H1 (cell line): ENCODE results near the gene CELF2. TPM values are rescaled to one million over a fixed set of nuclear protein-coding genes. Genes with fewer than 3 reads are reported as not detected.

Experiments used
- CTCF ChIA-PET: fragments of 300-600 bp; sonication (Branson Sonifier 250); formaldehyde crosslinking; loops from one replicate; lab custom pipeline; 2021; ENCODE audit not compliant: partially characterized antibody; lab: Charles Lee
- POLR2A ChIA-PET: fragments of 300-600 bp; sonication (Branson Sonifier 250); formaldehyde crosslinking; loops from one replicate; lab custom pipeline; 2021; ENCODE audit warnings: inconsistent platforms; ENCODE audit not compliant: partially characterized antibody; lab: Charles Lee
- DNase-seq, 2 experiments: peaks; one replicate each; pipeline versions ENCODE4 v3.0.0 to v3.0.0-alpha.2; 2010 to 2022; ENCODE audit warnings: low spot score in 2 of 2, low read depth in 1 of 2, mixed read lengths in 1 of 2
- FAIRE-seq: peaks from 2 replicates; lab custom pipeline; 2011; peaks lifted over from hg19 to GRCh38; lab: Jason Lieb, UNC
- H2AFZ ChIP-seq: 2 replicates; pipeline ENCODE4 v1.8.1; 2012; ENCODE audit warnings: low read length, inconsistent platforms
- H2AK5ac ChIP-seq: 2 replicates; pipeline ENCODE4 v1.6.1; 2013; ENCODE audit warnings: low read depth, low read length
- H2BK120ac ChIP-seq: replicated peaks from 2 replicates; pipeline ENCODE3; 2013; ENCODE audit warnings: low read depth, low read length, inconsistent platforms
- H2BK12ac ChIP-seq: 2 replicates; pipeline ENCODE4 v1.6.1; 2013; ENCODE audit warnings: low read depth, low read length
- H2BK15ac ChIP-seq: 2 replicates; pipeline ENCODE4 v1.6.1; 2013; ENCODE audit warnings: low read length
- H2BK20ac ChIP-seq: 2 replicates; pipeline ENCODE4 v1.6.1; 2013; ENCODE audit warnings: low read length
- H2BK5ac ChIP-seq: 2 replicates; pipeline ENCODE4 v1.6.1; 2013; ENCODE audit warnings: low read depth, low read length
- H3K14ac ChIP-seq: 2 replicates; pipeline ENCODE4 v1.6.1; 2013; ENCODE audit warnings: inconsistent platforms; ENCODE audit not compliant: insufficient read length
- H3K18ac ChIP-seq: 2 replicates; pipeline ENCODE4 v1.6.1; 2013; ENCODE audit warnings: low read length; ENCODE audit errors: extremely low read depth
- H3K23ac ChIP-seq: 2 replicates; pipeline ENCODE4 v1.6.1; 2013; ENCODE audit warnings: inconsistent platforms; ENCODE audit not compliant: insufficient read length
- H3K23me2 ChIP-seq: 2 replicates; pipeline ENCODE4 v1.6.1; 2013; ENCODE audit warnings: low read depth, low read length
- H3K27ac ChIP-seq: 2 replicates; pipeline ENCODE4 v1.6.1; 2011; ENCODE audit warnings: low read depth, low read length, inconsistent platforms
- H3K27me3 ChIP-seq, 4 experiments: replicated peaks in 1 of 4; 1 replicate in 1 of 4; 2 replicates in 3 of 4; pipeline versions ENCODE4 v1.6.1 to v1.8.1; 2011 to 2013; ENCODE audit warnings: low read length in 3 of 4, mild to moderate bottlenecking in 3 of 4, inconsistent platforms in 2 of 4, mixed read lengths in 2 of 4, moderate library complexity in 1 of 4; ENCODE audit not compliant: control insufficient read depth in 3 of 4, insufficient read depth in 3 of 4; ENCODE audit errors: extremely low read depth in 1 of 4
- H3K36me3 ChIP-seq, 4 experiments: 2 replicates each; pipeline versions ENCODE4 v1.6.1 to v1.8.1; 2011 to 2013; ENCODE audit warnings: mild to moderate bottlenecking in 4 of 4, low read length in 3 of 4, moderate library complexity in 2 of 4, control low read depth in 1 of 4, inconsistent platforms in 1 of 4; ENCODE audit not compliant: insufficient read depth in 4 of 4, control insufficient read depth in 2 of 4
- H3K4ac ChIP-seq: replicated peaks from 2 replicates; pipeline ENCODE3; 2013; ENCODE audit warnings: low read length, low read depth, mixed read lengths, inconsistent platforms; ENCODE audit not compliant: insufficient read length
- H3K4me1 ChIP-seq, 4 experiments: replicated peaks in 1 of 4; 1 replicate in 1 of 4; 2 replicates in 3 of 4; pipeline versions ENCODE4 v1.6.1 to v1.8.1; 2011 to 2013; ENCODE audit warnings: low read length in 3 of 4, inconsistent platforms in 2 of 4, mixed read lengths in 1 of 4; ENCODE audit not compliant: insufficient read depth in 4 of 4, control insufficient read depth in 3 of 4
- H3K4me2 ChIP-seq, 2 experiments: 2 replicates each; pipeline versions ENCODE4 v1.6.1 to v1.8.1; 2011 to 2013; ENCODE audit warnings: low read depth in 2 of 2, low read length in 2 of 2, control low read depth in 1 of 2, inconsistent platforms in 1 of 2, mild to moderate bottlenecking in 1 of 2; ENCODE audit not compliant: insufficient read depth in 1 of 2
- H3K4me3 ChIP-seq, 4 experiments: fragments of 200-600, 300-600 bp in 1 of 4; sonication (generic), shearing (Covaris generic), sonication (Bioruptor Twin) in 1 of 4; 2 replicates each; pipeline versions ENCODE4 v1.5.1 to v1.8.1; 2011 to 2016; ENCODE audit warnings: low read length in 4 of 4, low read depth in 3 of 4, control low read depth in 2 of 4, inconsistent platforms in 2 of 4, mild to moderate bottlenecking in 2 of 4, mixed read lengths in 1 of 4, moderate library complexity in 1 of 4; ENCODE audit not compliant: insufficient read depth in 2 of 4; ENCODE audit errors: extremely low read depth in 1 of 4
- H3K56ac ChIP-seq: replicated peaks from 2 replicates; pipeline ENCODE3; 2013; ENCODE audit warnings: low read depth, mild to moderate bottlenecking, mixed read lengths, low read length, inconsistent platforms; ENCODE audit not compliant: insufficient read length
- H3K79me1 ChIP-seq: 2 replicates; pipeline ENCODE4 v1.6.1; 2013; ENCODE audit warnings: low read depth, low read length, control low read depth
- H3K79me2 ChIP-seq, 2 experiments: 2 replicates each; pipeline versions ENCODE4 v1.6.1 to v1.8.1; 2012 to 2013; ENCODE audit warnings: low read length in 2 of 2, mild to moderate bottlenecking in 2 of 2, inconsistent platforms in 1 of 2; ENCODE audit not compliant: insufficient read depth in 2 of 2, control insufficient read depth in 1 of 2
- H3K9ac ChIP-seq, 4 experiments: replicated peaks in 1 of 4; 1 replicate in 1 of 4; 2 replicates in 3 of 4; pipeline versions ENCODE4 v1.6.1 to v1.8.1; 2011 to 2013; ENCODE audit warnings: low read depth in 3 of 4, low read length in 3 of 4, control low read depth in 2 of 4, mild to moderate bottlenecking in 2 of 4, moderate library complexity in 2 of 4, inconsistent platforms in 1 of 4; ENCODE audit errors: extremely low read depth in 1 of 4
- H3K9me3 ChIP-seq, 2 experiments: 2 replicates each; pipeline versions ENCODE4 v1.6.1 to v1.8.1; 2012 to 2013; ENCODE audit warnings: mild to moderate bottlenecking in 2 of 2, moderate library complexity in 2 of 2, control low read depth in 1 of 2, inconsistent platforms in 1 of 2, low read depth in 1 of 2, low read length in 1 of 2, mixed read lengths in 1 of 2; ENCODE audit not compliant: insufficient read depth in 2 of 2
- H4K20me1 ChIP-seq, 2 experiments: replicated peaks in 1 of 2; 2 replicates each; pipeline versions ENCODE3 to v1.8.1; 2011 to 2013; ENCODE audit warnings: inconsistent platforms in 2 of 2, low read length in 2 of 2, mild to moderate bottlenecking in 1 of 2; ENCODE audit not compliant: insufficient read depth in 2 of 2, control insufficient read depth in 1 of 2
- H4K5ac ChIP-seq: 2 replicates; pipeline ENCODE4 v1.6.1; 2013; ENCODE audit warnings: low read length, low read depth, mixed read lengths, inconsistent platforms; ENCODE audit not compliant: insufficient read length
- H4K8ac ChIP-seq: 2 replicates; pipeline ENCODE4 v1.8.0; 2013; ENCODE audit warnings: mild to moderate bottlenecking, moderate library complexity, low read length, inconsistent platforms; ENCODE audit not compliant: insufficient read depth; ENCODE audit errors: extremely low read depth
- H4K91ac ChIP-seq: replicated peaks from 2 replicates; pipeline ENCODE3; 2013; ENCODE audit warnings: low read length, mixed read lengths, inconsistent platforms; ENCODE audit not compliant: insufficient read length
- BACH1 ChIP-seq: IDR thresholded peaks from 2 replicates; pipeline ENCODE4 v1.6.1; 2012; ENCODE audit warnings: low read length, improper control_type of control experiment
- CBX8 ChIP-seq: fragments of 300-800, 300-1000 bp; sonication (generic); IDR thresholded peaks from 2 replicates; pipeline ENCODE4 v1.7.1; 2016; ENCODE audit warnings: low read depth, low read length, borderline replicate concordance
- EP300 ChIP-seq, 2 experiments: IDR thresholded peaks; 1 replicate in 1 of 2; 2 replicates in 1 of 2; pipeline ENCODE4 v1.6.1; 2011 to 2012; ENCODE audit warnings: low read depth in 2 of 2, low read length in 2 of 2, mild to moderate bottlenecking in 2 of 2, borderline replicate concordance in 1 of 2, inconsistent platforms in 1 of 2, moderate library complexity in 1 of 2
- EZH2 ChIP-seq: fragments of 200-600 bp; sonication (generic); IDR thresholded peaks from 2 replicates; pipeline ENCODE4 v1.7.1; 2012; ENCODE audit warnings: low read depth, mild to moderate bottlenecking, moderate library complexity, low read length, inconsistent platforms; ENCODE audit not compliant: severe bottlenecking
- MAFK ChIP-seq: IDR thresholded peaks from 2 replicates; pipeline ENCODE4 v1.6.1; 2012; ENCODE audit warnings: low read depth, mild to moderate bottlenecking, improper control_type of control experiment, low read length
- POU5F1 ChIP-seq: IDR thresholded peaks from 2 replicates; pipeline ENCODE4 v1.6.1; 2011; ENCODE audit warnings: low read depth, mild to moderate bottlenecking, low read length, moderate library complexity
- RXRA ChIP-seq: IDR thresholded peaks from 2 replicates; pipeline ENCODE4 v1.6.1; 2011; ENCODE audit warnings: low read depth, mild to moderate bottlenecking, low read length, moderate library complexity; ENCODE audit not compliant: insufficient read depth
- TAF1 ChIP-seq: IDR thresholded peaks from 2 replicates; pipeline ENCODE4 v1.6.1; 2011; ENCODE audit warnings: mild to moderate bottlenecking, low read depth, low read length
- TAF7 ChIP-seq: optimal IDR thresholded peaks from 2 replicates; pipeline ENCODE3; 2011; ENCODE audit warnings: low read depth, mild to moderate bottlenecking, inconsistent platforms, low read length, moderate library complexity, borderline replicate concordance
- WGBS, 2 experiments: shearing (Covaris generic) in 1 of 2; methylation state at CpG; one replicate each; pipeline versions ENCODE4 v1.1.6 to v1.1.7; 2013 to 2015; ENCODE audit warnings: low lambda C conversion rate in 2 of 2, mixed read lengths in 2 of 2, inconsistent platforms in 1 of 2, low coverage in 1 of 2, missing lambda C conversion rate in 1 of 2; ENCODE audit not compliant: insufficient replicate concordance in 2 of 2, insufficient coverage in 1 of 2, insufficient read length in 1 of 2; ENCODE audit errors: extremely low coverage in 1 of 2, missing lambda C conversion rate in 1 of 2; 5-methylcytosine and 5-hydroxymethylcytosine counted together
- polyA plus RNA-seq, 7 experiments: library from polyadenylated mRNA; depleted of rRNA in 3 of 7; stranded (reverse) in 5 of 7; unstranded in 2 of 7; fragments of >200 nt in 5 of 7; fragments of 200-250 nt in 2 of 7; gene quantifications; 1 replicate in 5 of 7; 2 replicates in 1 of 7; 4 replicates in 1 of 7; pipeline versions ENCODE4 v1.2.1 to v1.2.3, GENCODE V29; 2011 to 2013; ENCODE audit warnings: missing spikeins in 2 of 7, mixed read lengths in 2 of 7
- total RNA-seq: library from RNA; stranded (reverse); fragmentation: NEBNext Ultra II Directional; extraction: Animal tissue kit (Norgen Biotek cat#: 25700); gene quantifications from 2 replicates; pipeline ENCODE4 v1.2.1, GENCODE V29; 2021
- TF ChIP-seq, protein P1 (sequence below), 3 experiments: IDR thresholded peaks; 1 replicate in 2 of 3; 2 replicates in 1 of 3; pipeline versions ENCODE4 v1.5.1 to v1.6.1; 2011; ENCODE audit warnings: low read length in 3 of 3, mild to moderate bottlenecking in 3 of 3, inconsistent platforms in 2 of 3, low read depth in 1 of 3, moderate library complexity in 1 of 3; ENCODE audit not compliant: insufficient read depth in 1 of 3; ENCODE audit errors: control extremely low read depth in 1 of 3

CELF2 gene
- total and polyA plus RNA-seq, 2 of the 8 experiments (the other 6 are each of a cell fraction or from before 2014, with no cell fraction given), result 18.3 to 22.7 TPM

DNA sequence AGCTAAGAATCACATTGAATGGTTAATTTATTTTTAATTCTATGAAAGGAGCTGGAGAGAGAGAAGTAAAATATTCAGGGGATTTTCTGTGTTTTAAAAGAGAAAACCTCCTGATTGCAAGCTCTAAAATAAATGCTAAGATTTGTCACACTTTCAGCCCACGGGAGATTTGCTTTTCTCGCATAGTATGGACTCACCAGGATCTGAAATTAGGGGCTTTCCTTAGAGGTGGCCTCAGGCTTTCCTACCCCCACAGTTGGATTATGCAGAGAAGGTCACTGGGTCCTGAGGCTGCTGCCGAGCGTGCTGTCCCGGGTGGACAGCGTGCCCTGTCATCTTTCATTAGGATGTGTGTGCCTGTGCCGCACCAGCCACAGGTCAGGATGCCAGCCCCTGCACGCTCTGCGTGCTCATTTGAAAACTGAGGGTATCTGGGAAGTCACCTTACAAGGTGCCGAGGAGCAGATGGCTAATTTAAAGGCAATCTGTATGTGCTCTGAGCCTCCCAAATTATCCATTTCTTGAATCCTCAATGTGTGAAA, 258.8 kb downstream of the CELF2 start:
- Histone ChIP-seq H3K79me1 (no peaks in the 10 kb centered on the region), H3K4me1 (peaks cover 0 to 3% (median 1%) of the 10 kb centered on the region in 4 experiments; a peak in 3 of 7 replicates), H3K4ac (no peak overlapping the region), H3K36me3 (no peaks in the 10 kb centered on the region), H3K27me3 (no peaks in the 10 kb centered on the region), H3K23me2 (no peaks in the 10 kb centered on the region; the same call in 1 of the 2 replicates), H3K56ac (no peak overlapping the region), H3K14ac (no peak overlapping the region), H2AK5ac (no peak overlapping the region), H2BK12ac (no peak overlapping the region), H2AFZ (no peak overlapping the region), H3K4me2 (no peak overlapping the region), H2BK20ac (no peak overlapping the region), H2BK5ac (no peak overlapping the region), H4K8ac (no peak overlapping the region), H3K4me3 (no peak overlapping the region), H3K18ac (no peak overlapping the region), H4K5ac (no peak overlapping the region), H3K9me3 (no peaks in the 10 kb centered on the region), H2BK120ac (no peak overlapping the region), H4K20me1 (no peaks in the 10 kb centered on the region), H3K23ac (no peak overlapping the region), H3K79me2 (no peaks in the 10 kb centered on the region), H4K91ac (no peak overlapping the region), H2BK15ac (no peak overlapping the region), H3K27ac (no peak overlapping the region), H3K9ac (no peak overlapping the region)
- ChIA-PET POLR2A (no interaction called here), CTCF (interaction anchor here (1.0 to 1.4 kb wide), 2 partner anchors 35 to 780 kb away, joined by 3 to 4 read pairs; no protein-coding TSS in a partner anchor)
- TF ChIP-seq CBX8, result no peak
- TF ChIP-seq TAF1, result no peak
- no peak for TF ChIP-seq TAF7
- no peak for TF ChIP-seq RXRA
- TF ChIP-seq EZH2, result no peak
- no peak for TF ChIP-seq EP300 (IDR thresholded peaks at IDR 0.05; ENCODE audit: borderline replicate concordance in 1 of 2, low read depth in 2 of 2, low read length in 2 of 2)
- TF ChIP-seq MAFK, result no peak
- TF ChIP-seq BACH1, result no peak
- no peak for TF ChIP-seq POU5F1
- TF ChIP-seq, protein P1, sequence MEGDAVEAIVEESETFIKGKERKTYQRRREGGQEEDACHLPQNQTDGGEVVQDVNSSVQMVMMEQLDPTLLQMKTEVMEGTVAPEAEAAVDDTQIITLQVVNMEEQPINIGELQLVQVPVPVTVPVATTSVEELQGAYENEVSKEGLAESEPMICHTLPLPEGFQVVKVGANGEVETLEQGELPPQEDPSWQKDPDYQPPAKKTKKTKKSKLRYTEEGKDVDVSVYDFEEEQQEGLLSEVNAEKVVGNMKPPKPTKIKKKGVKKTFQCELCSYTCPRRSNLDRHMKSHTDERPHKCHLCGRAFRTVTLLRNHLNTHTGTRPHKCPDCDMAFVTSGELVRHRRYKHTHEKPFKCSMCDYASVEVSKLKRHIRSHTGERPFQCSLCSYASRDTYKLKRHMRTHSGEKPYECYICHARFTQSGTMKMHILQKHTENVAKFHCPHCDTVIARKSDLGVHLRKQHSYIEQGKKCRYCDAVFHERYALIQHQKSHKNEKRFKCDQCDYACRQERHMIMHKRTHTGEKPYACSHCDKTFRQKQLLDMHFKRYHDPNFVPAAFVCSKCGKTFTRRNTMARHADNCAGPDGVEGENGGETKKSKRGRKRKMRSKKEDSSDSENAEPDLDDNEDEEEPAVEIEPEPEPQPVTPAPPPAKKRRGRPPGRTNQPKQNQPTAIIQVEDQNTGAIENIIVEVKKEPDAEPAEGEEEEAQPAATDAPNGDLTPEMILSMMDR (IDR thresholded peaks at IDR 0.05; ENCODE audit: control extremely low read depth in 1 of 3, insufficient read depth in 1 of 3, low read depth in 1 of 3, low read length in 3 of 3), result no peak
- 86% methylated on average over 10 of the region's 10 CpGs; no CpG with 5 or more reads in 1 of the 2 experiments for WGBS, 2 experiments
- no peak for DNase-seq
- no peak for FAIRE-seq
